HG02938 (cell line): ENCODE measurements around the gene EIF1AD.
"Not testable (repeated sequence)": the region's sequence is repeated elsewhere in the genome, so short reads cannot be mapped to it uniquely, and the experiment has no call there.

Experiments used
- ATAC-seq: cut with Tn5 transposase; IDR thresholded peaks from one replicate; pipeline ENCODE4 v1.9.1; 2021; ENCODE audit warnings: mild to moderate bottlenecking, moderate library complexity; ENCODE audit not compliant: unreplicated experiment

EIF1AD gene

GRCh38 chr11:66022401-66023185 lies 20.6 kb upstream of the EIF1AD start:
- ATAC-seq, result no peak

- no peak for ATAC-seq
These were observed 18.8 kb upstream of the EIF1AD start for GRCh38 chr11:66020618-66021357.

GRCh38 chr11:66020212-66020611 lies 18.3 kb upstream of the EIF1AD start:
- ATAC-seq, result no peak

GRCh38 chr11:66017321-66017720 lies 15.4 kb upstream of the EIF1AD start:
- no peak for ATAC-seq

- no peak for ATAC-seq
These were observed 14.8 kb upstream of the EIF1AD start for GRCh38 chr11:66016793-66017177.

GRCh38 chr11:66015936-66016792 lies 14.2 kb upstream of the EIF1AD start:
- no peak for ATAC-seq

- no peak for ATAC-seq
These were observed 13.5 kb upstream of the EIF1AD start for GRCh38 chr11:66015454-66015881.

GRCh38 chr11:66014804-66015453 lies 13.0 kb upstream of the EIF1AD start:
- ATAC-seq, result no peak

GRCh38 chr11:66013762-66014100 lies 11.8 kb upstream of the EIF1AD start:
- ATAC-seq, result no peak

- ATAC-seq, result no peak
These were observed 11.2 kb upstream of the EIF1AD start for GRCh38 chr11:66012946-66013761.

- no peak for ATAC-seq
These were observed 10.5 kb upstream of the EIF1AD start for GRCh38 chr11:66012371-66012945.

- no peak for ATAC-seq
These were observed 9.9 kb upstream of the EIF1AD start, which contains the start of gene CST6 for GRCh38 chr11:66011785-66012303. Gene CST6, plus strand, starts transcription at chr11:66012008. Its CDS starts 37 bp downstream, at chr11:66012045.

GRCh38 chr11:66011239-66011784 lies 9.4 kb upstream of the EIF1AD start:
- no peak for ATAC-seq

GRCh38 chr11:66010036-66010435 lies 8.1 kb upstream of the EIF1AD start:
- not testable (repeated sequence) for ATAC-seq

- ATAC-seq, result no peak
These were observed 6.6 kb upstream of the EIF1AD start for GRCh38 chr11:66008468-66009101.

- no peak for ATAC-seq
These were observed 6.1 kb upstream of the EIF1AD start for GRCh38 chr11:66008095-66008467.

GRCh38 chr11:66007201-66007634 lies 5.3 kb upstream of the EIF1AD start:
- no peak for ATAC-seq

- ATAC-seq, result no peak
These were observed 4.9 kb upstream of the EIF1AD start for GRCh38 chr11:66006891-66007176.
